ENCODE measurements around the gene VOPP1.
A peak's percentile ranks its signal among the peaks of the same experiment; 100 is the strongest.

Gene VOPP1

DNA sequence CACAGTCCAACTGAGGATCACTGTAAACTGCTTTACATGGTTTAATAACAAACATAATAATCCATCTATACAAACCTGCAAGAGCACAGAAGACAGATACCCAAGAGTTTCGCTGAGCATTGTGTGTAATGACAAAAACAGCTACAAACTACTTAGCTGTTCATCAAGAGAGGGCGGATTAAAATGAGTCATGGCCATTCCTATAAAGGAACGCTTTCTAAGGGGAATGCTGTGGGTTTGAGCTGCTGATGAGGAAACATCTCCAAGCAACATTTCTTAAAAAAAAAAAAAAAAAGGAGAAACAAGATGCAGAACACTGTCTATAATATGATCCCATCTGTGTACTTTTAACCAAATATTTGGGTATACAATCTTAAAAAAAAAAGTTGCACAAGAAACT is 33.8 kb downstream of the VOPP1 start:
- FAIRE-seq (peak; percentile 15), DNase-seq (ENCODE audit: insufficient read length, low spot score) (peak; percentile 89)
- no peak for TF ChIP-seq POLR2A (IDR thresholded peaks at IDR 0.05; ENCODE audit: low read depth, low read length)

GRCh38 chr7:55537458-55537990 is 34.8 kb downstream of the VOPP1 start:
- no peak for FAIRE-seq
- TF ChIP-seq POLR2A (IDR thresholded peaks at IDR 0.05; ENCODE audit: low read depth, low read length): no peak

DNA sequence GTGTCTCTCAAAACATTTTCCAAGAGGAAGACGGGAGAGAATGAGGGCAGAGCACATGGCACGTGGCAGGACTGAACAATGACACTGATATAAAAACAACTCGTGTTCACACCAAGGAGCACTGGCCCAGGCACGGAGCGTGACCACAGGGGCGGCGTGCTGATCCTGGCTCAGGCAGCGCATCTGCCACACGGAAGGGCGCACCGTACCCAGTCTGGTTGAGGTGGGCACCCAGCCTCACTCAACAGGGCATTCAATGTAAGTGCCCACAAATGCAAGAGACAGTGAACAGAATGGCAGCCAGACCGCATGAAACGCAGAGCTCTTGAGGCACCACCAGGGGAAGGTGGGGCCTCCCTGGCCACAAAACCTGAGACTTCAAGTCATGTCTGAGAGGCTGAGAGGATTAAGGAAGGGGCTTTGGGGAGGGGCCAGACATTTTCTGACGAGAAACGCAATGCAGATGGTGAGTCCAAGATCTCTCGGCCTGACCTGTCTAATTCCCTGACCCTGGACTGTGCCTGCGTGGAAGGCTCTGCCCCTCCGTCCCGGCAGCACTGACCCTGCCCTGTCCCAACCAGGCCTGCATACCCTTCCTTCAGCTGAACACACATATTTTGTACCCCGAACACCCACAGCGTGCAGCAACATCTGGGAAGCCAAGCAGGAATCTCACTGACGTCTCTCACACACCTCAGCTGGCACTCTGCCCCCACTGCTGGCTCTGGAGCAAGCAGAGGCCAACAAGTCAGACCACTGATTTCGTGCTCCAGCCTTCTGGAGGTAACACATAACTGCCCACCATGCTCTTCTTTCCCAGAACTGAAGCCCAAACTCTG is 35.5 kb downstream of the VOPP1 start:
- no peak for TF ChIP-seq POLR2A (IDR thresholded peaks at IDR 0.05; ENCODE audit: low read depth, low read length)
- DNase-seq (ENCODE audit: insufficient read length, low spot score) (no peak), FAIRE-seq (no peak)

More at GRCh38 chr7:55537458-55537990, 34.8 kb downstream of the VOPP1 start:
- no peak for DNase-seq (ENCODE audit: insufficient read length, low spot score)

DNA sequence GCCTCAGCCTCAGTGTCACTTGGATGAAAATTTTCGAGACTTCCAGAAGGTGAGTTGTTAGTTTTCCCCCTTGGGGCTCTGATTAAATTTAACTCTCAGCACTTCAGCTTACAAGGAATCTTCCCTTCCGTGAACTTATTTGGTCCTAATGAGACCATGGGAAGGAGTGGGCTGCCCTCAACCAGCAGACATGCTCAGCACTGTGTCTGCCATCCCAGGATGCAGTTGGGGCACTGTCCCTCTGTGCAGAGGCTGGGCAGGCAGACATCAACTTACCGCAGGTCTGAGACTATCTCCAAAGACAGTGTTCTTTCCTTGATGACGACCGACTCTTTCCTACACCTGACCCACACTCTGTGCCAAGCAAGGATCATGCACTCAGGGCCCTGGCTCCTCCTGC is 36.7 kb downstream of the VOPP1 start:
- no peak for DNase-seq (ENCODE audit: insufficient read length, low spot score)
- FAIRE-seq: no peak
- TF ChIP-seq POLR2A (IDR thresholded peaks at IDR 0.05; ENCODE audit: low read depth, low read length): no peak

- no peak for FAIRE-seq
Measured at GRCh38 chr7:55534916-55535590, 37.2 kb downstream of the VOPP1 start.

GRCh38 chr7:55534262-55534915 is 37.9 kb downstream of the VOPP1 start:
- FAIRE-seq: peak; percentile 30
- DNase-seq (ENCODE audit: insufficient read length, low spot score): peak; percentile 89
- TF ChIP-seq POLR2A (IDR thresholded peaks at IDR 0.05; ENCODE audit: low read depth, low read length): no peak

More at GRCh38 chr7:55534916-55535590, 37.2 kb downstream of the VOPP1 start:
- TF ChIP-seq POLR2A (IDR thresholded peaks at IDR 0.05; ENCODE audit: low read depth, low read length): no peak
- no peak for DNase-seq (ENCODE audit: insufficient read length, low spot score)

DNA sequence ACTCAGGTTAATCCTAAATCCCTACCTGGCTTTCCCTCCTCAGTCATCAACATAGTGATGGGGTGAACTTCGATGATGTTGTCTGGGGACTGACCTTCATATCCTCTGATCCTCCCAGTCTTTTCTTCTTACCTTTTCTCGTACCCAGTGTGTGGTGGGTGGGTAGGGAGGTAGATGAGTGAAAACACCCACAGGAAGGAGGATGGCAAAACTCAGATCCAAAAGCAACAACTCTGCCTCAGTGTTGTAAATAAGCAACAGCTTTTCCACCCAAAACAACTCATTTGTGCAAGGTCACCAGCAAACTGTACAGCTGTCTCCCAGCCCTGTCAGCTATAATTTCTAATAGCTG is 38.6 kb downstream of the VOPP1 start:
- TF ChIP-seq POLR2A (IDR thresholded peaks at IDR 0.05; ENCODE audit: low read depth, low read length): no peak
- FAIRE-seq: no peak
- no peak for DNase-seq (ENCODE audit: insufficient read length, low spot score)

- FAIRE-seq: peak; percentile 58
- peak; percentile 65 for DNase-seq (ENCODE audit: insufficient read length, low spot score)
- TF ChIP-seq POLR2A (IDR thresholded peaks at IDR 0.05; ENCODE audit: low read depth, low read length): no peak
Measured at GRCh38 chr7:55533050-55533728, 39.1 kb downstream of the VOPP1 start.

- no peak for FAIRE-seq
- no peak for TF ChIP-seq POLR2A (IDR thresholded peaks at IDR 0.05; ENCODE audit: low read depth, low read length)
- DNase-seq (ENCODE audit: insufficient read length, low spot score): no peak
Measured at GRCh38 chr7:55532150-55532917, 40.0 kb downstream of the VOPP1 start.

GRCh38 chr7:55531536-55531935 is 40.8 kb downstream of the VOPP1 start:
- DNase-seq (ENCODE audit: insufficient read length, low spot score) (no peak), FAIRE-seq (no peak)
- TF ChIP-seq POLR2A (IDR thresholded peaks at IDR 0.05; ENCODE audit: low read depth, low read length): no peak

DNA sequence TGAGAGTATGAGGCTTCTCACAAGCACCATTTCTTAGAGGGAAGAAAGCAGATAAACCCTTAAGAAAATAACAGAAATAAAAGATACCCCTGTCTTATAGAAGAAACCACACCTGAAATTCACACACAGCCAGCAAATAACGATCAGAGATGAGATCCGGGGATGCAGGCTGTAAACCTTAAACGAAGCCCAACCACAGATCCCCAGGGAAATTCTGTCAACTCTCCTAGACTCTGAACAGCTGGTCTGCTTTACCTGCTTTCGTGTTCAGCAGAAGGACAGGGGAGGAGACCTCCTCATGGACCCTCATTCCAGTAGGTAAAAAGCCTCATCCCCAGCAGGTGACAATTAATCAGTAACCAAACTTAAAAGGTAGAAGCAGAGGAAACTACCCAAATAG is 45.0 kb downstream of the VOPP1 start:
- DNase-seq (ENCODE audit: insufficient read length, low spot score): no peak
- TF ChIP-seq POLR2A (IDR thresholded peaks at IDR 0.05; ENCODE audit: low read depth, low read length): no peak
- no peak for FAIRE-seq

GRCh38 chr7:55526770-55527169 is 45.5 kb downstream of the VOPP1 start:
- FAIRE-seq: no peak
- no peak for TF ChIP-seq POLR2A (IDR thresholded peaks at IDR 0.05; ENCODE audit: low read depth, low read length)
- DNase-seq (ENCODE audit: insufficient read length, low spot score): no peak

DNA sequence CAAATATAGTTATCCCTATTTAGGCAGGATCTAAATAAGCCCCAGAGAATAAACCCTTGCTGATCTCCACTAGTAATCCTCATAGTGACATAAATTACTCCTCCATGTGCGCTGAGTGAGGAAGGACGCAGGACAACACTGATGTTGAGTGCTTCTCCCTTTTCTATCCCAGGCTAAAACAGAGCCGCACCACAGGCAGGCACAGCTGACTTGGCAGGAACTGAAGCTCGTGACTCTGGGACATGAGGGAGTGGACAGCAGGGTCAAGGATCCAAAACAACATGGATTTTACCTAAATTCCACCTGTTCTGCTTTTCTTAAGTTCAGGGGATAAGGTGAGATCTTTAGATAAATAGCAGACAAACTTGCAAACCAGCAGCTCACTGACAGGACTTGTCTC is 46.0 kb downstream of the VOPP1 start:
- TF ChIP-seq POLR2A (IDR thresholded peaks at IDR 0.05; ENCODE audit: low read depth, low read length): no peak
- DNase-seq (ENCODE audit: insufficient read length, low spot score) (no peak), FAIRE-seq (no peak)

Data from H54 (cell line).